GM12874 (cell line): ENCODE results near the gene ST3GAL2.

Source experiments
- CTCF ChIP-seq: IDR thresholded peaks from 2 replicates; pipeline ENCODE4 v1.5.1; 2011; ENCODE audit warnings: low read depth, mild to moderate bottlenecking, control low read depth, low read length, moderate library complexity; ENCODE audit not compliant: insufficient read depth

Gene ST3GAL2

DNA sequence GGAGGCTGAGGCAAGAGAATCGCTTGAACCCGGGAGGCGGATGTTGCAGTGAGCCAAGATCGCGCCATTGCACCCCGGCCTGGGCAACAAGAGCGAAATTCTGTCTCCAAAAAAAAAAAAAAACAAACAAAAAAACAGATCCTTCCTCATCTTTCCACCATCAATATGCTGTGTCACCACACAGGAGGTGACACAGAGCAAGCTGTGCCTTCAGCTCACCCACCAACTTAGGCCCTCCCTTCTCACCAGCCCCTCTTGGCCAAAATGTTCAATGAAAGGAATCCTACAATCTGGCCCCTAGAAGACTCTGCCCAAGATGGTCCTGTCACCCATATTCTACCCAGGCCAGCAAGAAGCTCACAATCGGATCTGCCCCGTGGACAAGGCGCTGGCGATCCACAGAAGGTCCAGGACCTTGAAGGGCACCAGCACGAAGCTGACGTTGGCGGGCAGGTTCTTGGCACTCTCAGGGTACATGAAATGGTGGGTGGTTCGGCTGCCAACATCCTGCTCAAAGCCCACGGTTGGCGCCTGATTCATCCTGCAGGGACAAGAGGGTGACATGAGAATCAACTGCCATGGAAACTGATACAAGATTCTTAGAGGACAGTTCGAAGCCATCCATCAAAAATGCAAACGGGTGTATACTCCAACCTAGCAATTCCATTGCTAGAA lies 50.8 kb downstream of the ST3GAL2 start:
- no peak for TF ChIP-seq CTCF

GRCh38 chr16:70383421-70383960 lies 55.4 kb downstream of the ST3GAL2 start:
- no peak for TF ChIP-seq CTCF

DNA sequence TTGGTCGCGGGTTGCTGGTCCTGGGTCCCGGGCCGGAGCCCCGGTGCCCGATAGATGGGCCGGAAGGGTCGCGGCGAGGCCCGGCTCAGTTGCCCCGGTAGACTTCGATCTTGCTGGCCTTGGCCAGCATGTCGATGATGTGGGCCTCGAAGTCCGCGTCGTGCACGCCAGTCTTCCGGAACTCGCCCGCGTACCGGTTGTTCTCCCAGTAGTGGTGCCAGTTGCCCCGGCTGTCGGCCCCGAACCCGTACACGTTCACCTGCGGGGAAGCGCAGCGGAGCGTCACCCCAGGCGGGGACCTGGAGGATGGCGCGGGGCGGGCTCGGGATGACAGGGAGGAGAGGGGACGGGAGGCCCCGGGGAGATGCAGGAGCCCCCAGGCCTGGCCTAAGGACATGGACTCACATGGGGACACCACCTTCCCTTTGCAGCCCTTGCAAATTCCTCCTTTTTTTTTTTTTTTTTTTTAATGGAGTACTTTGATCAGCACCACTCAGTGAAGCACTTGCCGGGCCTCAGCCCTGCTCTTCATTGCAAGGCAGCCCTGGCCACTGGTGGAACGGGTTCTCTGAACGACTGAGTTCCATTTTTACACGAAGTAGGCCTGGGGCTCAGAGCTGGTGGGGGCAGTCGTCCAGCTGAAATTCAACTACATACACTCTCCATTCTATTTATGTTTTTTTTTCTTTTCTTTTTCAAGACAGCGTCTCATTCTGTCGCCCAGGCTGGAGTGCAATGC lies 57.1 kb downstream of the ST3GAL2 start:
- TF ChIP-seq CTCF, result no peak

- TF ChIP-seq CTCF, result peak; percentile 38
Measured at GRCh38 chr16:70380919-70381603, 57.8 kb downstream of the ST3GAL2 start.

DNA sequence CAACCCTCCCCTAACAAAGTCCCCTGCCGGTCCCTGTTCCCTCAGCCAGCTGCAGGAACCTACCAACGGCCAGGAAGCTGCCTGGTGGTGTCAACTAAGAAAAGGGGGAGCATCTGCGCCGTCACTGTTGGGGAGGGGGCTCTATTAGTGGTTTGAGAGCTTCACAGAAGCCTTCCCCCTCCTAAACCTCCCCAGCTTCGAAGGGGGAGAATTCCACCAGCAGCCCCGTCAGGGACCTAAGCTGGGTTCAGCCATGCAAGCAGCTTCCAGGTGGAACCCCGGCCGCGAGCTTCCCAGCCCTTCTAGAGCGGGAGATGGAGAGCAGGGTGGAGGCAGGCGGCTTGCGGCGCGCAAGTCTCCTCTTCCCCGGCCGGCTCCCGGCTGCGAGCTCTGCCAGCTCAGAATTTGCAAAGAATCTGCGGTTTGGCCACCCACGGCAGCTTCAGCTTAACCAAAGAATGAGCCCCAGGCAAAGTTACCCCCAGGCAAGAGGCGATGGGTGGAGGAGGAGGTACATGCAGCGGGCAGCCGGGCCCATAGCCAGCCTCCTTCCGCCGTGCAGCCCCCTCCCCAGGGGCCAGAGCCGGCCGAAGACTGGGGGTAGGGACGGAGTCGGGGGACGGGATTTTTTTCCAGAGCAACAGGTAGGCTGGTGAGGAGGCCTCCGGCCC lies 58.5 kb downstream of the ST3GAL2 start:
- TF ChIP-seq CTCF, result no peak

- no peak for TF ChIP-seq CTCF
Measured at GRCh38 chr16:70378869-70379493, 59.9 kb downstream of the ST3GAL2 start.
